Hematopoietic multipotent progenitor cell treated with erythropoietin and hydrocortisone succinate and interleukin-3 and kit ligand, for 15 days (in vitro differentiated cells): ENCODE data around the gene SYNPO2L.
A peak's percentile ranks its signal among the peaks of the same experiment; 100 is the strongest.
"Not testable (repeated sequence)": the region's sequence is repeated elsewhere in the genome, so short reads cannot be mapped to it uniquely, and the experiment has no call there.

ENCODE experiments used
- DNase-seq: peaks from one replicate; pipeline ENCODE4 v3.0.0-alpha.2; 2015; ENCODE audit warnings: low spot score

The SYNPO2L gene

DNA sequence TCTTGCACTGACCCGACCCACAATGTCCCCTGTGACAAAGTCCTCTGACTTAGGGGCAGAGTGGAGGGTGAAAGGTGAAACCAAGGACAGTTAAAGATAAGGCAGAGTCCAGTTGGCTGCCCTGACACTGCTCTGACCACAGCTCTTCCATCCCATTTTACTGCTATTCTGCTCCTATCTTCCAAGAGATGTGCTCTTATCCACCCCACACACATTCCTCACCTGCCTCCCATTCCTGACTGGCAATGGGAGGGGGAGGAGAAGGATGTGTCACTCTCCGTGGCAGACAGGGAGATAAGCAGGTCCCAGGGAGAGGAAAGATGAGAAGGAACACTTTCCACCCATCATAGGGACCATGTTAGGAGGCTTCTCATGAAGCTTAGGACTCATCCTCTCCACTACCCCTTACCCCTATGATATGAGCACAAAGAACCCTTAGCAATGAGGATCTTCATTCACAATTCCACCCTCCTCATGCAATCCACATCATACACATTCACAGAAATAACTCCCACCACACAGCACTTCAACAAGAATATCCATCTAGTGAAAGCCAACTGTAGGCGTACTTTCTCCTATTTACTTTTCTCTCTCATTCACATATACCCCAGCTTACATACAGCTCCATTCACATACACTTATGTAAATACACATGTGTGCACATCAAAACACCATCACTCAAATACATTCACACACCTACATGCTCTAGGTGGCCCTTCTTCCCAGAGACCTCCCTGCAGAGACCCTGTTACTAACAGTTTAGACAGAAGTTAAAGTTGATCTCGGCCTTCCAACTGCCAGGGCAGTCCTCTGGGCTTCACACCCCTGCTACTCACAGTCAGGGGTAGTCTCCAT lies 6.6 kb downstream of the SYNPO2L start:
- DNase-seq, result no peak

DNA sequence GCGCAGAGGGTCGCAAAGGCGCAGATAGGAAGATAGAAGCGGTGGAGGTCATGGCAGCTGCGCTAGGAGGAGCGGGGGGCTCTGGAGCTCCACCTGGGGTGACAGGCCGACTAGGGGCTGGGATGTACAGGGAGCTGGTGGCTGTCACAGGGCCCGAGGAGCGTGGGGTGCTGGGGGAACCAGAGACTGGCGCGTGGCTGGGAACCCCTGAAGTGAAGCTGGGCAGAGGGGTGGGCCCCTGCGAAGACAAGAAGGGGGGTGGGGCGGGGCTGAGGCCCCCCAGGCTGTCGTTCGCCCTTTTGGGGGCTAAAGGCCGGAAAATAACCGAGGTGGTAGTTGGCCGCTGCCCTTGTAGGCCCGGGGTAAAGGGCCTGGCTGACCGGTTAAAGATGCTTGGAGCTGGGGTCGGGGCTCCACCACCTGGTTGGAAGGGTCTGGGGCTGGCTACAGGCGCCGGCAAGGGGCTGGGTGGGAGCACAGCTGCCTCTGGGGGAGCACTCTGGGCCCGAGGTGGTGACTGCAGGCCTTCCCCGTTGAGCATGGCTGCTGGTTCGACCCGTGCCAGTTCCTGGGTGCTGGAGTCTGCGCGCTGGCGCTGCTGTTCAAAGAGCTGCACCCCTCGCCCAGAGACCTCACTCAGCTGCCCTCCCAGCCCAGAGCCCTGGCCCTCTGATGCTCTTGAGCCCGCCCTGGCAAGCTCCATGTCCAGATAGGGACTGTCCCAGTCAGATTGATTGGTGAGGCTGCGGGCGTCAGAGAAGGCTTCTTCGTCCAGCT lies 7.8 kb downstream of the SYNPO2L start:
- DNase-seq, result no peak

DNA sequence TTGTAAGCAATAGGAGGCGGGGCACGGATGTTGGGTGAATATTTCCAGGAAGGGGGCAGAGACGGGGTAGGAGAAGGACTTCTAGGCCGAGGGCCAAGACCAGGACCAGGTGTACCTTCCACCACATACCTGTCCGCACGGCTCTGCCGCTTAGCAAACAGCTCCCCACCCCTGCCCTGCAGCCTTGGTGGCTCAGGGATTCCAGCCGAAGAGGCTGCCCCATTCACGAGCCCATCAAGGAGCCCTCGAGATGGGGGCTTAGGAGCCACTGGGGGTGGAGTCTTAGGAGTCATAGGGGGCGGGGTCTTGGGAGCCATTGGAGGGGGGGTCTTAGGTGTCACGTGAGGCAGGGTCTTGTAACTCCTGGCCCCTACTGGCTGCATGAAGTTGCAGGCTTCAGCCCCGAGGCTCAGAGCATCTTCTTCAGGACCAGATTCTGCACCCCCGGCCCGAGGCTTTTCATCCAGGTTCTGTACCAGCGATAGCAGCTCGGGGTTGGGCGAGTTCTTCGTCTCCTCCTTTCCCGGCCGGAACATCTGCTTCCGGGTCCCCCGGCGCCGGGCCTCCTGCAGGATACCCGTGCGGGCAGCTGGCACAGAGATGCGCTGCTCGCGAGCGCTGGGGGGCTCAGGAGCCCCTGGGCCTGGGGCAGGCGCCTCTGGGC lies 8.5 kb downstream of the SYNPO2L start:
- no peak for DNase-seq

DNA sequence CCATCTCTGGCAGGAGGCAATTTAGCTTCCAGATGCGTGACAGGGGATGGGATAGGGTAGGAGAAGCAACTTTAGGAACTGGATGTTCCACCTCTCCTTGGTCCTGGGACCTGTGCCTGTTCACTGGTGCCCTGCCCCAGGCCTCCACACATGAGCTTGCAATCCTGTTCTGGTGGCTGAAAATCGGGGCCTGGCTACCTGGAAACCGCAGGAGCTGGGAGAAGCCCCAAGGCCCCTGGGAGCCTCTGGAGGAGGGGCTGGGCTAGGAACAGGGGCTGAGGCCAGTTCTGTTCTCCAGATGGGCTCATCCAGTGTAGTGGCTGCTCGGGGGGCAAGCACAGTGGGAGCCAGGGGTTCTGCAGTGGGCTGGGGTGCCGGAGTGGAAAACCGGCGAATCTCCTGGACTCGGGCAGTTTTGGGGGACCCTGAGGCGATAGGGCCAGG lies 9.2 kb downstream of the SYNPO2L start:
- DNase-seq, result no peak

DNA sequence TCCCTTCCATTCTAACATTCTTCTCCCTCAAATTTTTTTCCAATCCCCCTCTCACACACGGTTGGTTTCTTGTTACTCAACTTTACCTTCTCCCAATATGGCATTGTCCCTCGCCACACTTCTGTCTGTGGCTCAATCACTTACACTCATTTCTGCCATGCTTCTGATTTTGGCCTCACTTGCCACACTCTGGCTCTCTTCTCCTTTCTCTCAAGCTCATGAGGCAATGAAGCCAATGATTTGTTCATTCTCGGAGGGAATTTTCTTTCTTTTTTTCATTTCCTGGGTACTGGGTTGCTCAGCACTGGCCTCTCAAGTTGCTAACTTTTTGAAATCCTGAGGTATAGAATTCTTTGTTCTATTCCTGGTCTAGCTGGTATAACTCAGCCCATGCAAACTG lies 10.6 kb downstream of the SYNPO2L start:
- DNase-seq, result no peak

DNA sequence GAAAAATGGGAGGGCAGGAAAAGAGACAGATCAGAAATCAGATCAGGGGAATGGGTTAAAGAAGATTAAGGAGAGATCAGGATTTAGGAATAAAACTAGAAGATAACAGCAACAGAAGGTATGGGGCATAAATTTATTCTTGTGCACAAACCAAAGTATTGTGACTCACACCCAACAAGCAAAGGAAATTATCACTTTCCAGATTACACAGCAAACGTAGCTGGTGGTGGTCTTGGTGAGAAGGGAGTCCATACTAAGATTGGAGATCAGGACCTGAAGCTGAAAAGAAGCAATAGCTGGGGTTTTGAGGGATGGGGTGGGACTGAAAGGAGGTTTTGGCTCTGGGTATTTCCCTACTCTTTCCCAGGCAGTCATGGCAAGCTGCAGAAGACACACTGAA lies 11.1 kb downstream of the SYNPO2L start:
- no peak for DNase-seq

DNA sequence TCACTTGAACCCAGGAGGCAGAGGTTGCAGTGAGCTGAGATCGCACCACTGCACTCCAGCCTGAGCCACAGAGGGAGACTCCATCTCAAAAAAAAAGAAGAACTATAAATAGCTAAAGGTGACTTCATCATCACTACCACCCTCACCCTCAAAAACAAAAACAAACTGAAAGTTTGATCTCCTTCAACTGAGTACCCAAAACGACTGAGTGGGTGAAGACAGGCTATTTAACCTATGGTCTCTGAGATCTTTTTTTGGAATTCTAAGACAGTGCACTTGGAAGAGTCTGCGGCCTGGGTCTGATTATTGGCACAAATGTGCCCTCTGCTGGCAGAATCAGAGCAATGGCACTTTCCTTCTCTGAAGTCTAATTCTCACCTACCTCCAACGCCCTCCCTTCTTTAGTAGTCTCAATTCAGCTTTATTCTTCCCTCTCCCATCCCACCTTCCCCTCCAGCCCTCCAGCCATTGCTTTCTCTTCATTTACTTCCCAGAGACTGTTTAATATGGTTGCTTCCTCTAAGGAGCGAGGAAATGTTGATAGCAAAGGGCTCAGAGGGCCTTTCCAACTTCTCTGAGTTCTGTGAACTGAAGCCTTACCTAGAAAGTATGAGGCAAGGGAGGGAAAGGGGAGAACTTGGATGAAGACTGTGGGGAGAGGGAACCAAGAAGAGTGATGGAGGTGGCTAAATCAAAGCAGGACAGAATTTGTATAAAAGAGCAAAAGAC lies 11.7 kb downstream of the SYNPO2L start:
- DNase-seq, result peak; percentile 77

DNA sequence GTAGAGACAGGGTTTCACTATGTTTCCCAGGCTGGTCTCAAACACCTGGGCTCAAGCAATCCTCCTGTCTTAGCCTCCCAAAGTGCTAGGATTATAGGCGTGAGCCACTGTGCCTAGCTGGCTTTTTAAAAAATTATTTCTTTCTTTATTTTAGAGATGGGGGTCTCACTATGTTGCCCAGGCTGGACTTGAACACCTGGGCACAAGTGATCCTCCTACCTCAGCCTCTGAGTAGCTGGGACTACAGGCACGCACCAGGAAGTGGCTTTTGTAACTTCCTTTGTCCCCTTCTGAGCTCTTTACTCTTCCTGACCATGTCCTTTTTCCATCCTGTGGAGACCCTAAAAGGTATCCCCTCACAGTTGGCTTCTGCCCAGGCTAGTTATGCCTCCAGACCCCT lies 12.5 kb downstream of the SYNPO2L start:
- no peak for DNase-seq

DNA sequence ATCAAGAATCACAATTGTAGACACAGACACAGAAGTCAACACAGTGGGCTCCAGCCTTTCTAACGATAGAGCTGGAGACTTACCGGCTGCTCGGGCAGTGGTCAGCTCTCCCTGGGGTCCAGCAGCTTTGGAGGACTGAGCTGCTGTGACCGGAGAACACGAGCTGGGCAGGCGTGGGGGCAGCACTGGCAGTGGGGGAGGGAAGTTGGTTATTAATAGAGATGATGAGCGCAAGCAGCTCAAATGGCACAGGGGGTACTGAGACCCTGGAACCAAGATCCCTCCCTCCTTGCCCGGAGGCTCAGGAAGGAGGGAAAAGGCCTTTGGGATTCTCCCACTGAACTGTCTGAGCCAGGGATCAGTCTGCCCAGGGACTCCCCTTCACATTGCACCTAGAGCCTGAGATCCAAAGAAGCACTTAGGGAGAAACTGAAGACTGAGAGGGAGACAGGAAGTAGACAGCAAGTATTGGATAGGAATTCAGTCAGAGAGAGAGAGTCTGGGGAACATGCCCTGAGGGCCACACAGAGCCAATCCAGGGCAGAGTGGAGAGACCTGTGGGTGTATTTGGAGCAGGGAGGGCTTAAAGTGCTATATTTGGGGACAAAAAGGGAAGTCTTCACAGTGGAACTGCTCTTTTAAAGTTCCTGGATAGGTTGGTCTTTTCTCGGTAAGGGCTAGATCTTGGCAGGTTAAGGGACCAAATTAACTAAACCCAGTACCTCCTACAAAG lies 14.3 kb downstream of the SYNPO2L start, which contains the start of gene MYOZ1:
Gene MYOZ1, minus strand, starts transcription at position 147 of the 733 bp plus-strand sequence. CDS start 1,457 bp downstream, outside the sequence.
- DNase-seq, result no peak

DNA sequence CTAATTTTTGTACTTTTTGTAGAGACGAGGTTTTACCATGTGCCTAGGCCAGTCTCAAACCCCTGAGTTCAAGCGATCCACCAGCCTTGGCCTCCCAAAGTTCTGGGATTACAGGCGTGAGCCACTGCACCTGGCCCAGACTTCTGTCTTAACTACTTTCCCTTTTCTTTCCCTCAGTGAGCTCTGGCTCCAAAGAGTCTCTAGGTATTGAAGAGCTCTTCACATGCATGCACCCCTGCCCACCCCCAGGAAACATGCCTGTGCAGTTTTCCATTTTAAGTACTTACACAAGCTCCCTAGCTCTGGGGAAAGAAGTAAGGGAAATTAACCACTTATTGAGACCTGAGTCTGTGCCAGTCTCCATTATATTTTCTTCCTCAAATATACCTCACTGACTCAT lies 16.5 kb downstream of the SYNPO2L start:
- no peak for DNase-seq

DNA sequence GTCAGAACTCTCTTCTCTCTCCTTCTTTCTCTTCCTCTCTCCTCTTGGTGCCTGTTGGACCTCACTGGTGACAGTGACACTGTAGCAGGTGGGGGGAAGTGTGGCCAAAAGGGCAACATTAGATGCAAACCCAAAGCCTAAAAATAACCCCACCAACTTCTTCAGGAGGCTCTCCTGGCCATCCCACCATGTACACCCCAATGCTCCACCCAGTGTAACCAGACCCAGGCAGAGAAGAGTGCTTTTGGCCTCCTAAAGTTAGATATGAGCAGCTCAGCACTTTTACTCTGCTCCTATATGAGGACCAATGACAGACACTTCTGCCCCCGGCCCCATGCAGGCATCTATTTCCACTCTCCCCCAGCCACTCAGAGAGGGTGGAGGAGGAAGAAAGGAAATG lies 20.0 kb downstream of the SYNPO2L start:
- DNase-seq, result no peak

DNA sequence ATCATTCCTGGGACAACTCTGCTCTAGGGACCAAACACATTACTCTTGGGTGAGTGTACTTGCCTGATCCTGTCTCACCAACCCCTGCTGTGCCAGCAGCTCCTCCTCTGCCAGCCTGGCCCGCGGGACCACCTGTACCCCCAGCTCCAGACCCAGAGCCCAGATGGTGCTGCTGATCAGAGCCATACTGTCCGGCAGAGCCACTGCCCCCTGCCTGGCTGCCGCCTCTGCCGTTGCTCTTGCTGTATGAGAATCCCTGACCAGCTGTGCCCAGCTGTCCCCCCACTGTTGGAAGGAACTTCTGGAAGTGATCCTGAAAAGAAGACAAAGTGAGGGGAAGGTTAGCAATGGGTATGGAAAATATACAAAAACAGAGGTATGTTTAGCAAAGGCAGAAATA lies 21.4 kb downstream of the SYNPO2L start:
- no peak for DNase-seq

DNA sequence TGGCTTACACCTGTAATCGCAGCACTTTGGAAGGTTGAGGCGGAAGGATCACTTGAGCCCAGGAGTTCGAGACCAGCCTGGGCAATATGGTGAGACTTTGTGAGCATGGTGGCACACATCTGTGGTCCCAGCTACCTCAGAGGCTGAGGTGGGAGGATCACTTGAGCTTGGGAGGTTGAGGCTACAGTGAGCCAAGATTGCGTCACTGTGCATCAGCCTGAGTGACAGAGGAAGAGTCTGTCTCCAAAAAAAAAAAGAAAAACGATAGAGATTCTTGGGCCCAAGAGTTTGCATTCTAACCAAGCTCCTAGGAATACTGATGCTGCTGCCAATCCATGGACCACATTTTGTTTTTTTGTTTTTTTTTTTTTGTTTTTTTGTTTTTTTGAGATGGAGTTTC lies 26.7 kb downstream of the SYNPO2L start:
- no peak for DNase-seq

DNA sequence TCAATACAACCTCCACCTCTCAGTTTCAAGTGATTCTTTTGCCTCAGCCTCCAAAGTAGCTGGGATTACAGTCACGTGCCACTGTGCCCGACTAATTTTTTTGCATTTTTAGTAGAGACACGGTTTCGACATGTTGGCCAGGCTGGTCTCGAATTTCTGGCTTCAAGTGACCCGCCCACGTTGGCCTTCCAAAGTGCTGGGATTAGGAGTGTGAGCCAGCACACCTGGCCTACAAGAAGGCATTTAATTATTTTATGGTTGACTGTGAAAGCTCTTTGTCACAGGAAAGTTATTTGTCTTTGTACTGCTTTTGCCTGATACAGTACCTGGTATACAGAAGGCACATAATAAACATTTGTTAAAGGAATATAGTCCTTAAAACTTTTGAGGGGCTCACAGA lies 27.4 kb downstream of the SYNPO2L start:
- DNase-seq, result no peak

DNA sequence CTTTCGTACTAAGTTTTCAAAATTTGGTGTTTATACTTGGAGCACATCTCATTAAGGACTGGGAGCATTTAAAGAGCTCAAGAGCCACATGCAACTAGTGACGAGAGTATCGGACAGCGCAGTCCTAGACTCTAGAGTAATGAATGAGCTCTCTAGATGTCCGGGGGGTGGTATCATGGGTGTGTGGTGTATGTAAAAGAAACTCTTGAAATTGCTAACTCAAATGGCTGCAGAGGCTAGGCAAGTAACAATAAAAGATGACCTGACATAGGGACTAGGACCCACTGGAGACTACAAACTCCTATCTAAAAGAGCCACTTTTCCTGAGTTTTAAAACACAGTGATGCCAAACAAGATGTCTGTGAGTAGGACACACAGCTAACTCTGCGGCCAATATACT lies 28.5 kb downstream of the SYNPO2L start:
- DNase-seq, result no peak

DNA sequence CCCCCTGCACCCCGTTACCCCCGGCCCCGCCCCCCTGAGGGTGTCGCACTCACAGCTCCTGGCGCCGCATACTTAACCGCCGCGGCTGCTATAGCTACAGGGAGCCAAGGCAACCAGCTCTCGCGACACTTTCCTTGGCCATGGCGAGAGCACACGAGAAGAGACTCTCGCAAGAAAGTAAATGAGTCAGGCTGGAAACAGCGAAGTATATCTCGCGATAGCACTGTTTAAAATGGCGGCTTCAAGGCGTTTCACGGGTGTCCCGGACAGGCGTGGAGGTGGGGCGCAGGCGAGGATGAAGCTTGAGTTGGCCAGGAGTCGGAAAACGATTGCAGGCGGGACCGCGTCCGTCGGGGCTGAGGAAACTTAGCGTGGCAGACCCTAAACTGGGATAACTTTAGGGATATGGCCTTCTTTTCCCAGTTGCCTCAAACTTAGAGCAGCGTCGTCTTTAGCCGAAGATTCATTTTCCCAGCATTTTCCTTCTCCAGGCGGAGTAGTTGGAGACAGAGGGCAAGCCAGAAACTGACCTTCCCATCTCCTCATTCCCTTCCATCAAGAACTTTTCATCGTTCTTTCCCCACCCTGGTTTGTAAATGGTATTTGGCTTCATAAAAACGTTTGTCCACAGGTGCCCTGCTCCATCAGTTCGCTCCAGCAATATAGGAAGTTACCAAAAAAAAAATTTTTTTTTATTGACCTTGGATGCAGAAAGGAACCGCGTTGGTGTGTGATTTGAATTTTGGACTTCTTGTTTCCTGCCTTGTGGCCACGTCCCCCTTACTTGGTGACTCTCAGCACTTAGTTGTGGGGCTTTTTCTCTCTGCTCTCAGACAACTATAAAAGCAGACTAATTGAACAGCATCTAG lies 29.7 kb downstream of the SYNPO2L start:
- DNase-seq, result peak; percentile 98

DNA sequence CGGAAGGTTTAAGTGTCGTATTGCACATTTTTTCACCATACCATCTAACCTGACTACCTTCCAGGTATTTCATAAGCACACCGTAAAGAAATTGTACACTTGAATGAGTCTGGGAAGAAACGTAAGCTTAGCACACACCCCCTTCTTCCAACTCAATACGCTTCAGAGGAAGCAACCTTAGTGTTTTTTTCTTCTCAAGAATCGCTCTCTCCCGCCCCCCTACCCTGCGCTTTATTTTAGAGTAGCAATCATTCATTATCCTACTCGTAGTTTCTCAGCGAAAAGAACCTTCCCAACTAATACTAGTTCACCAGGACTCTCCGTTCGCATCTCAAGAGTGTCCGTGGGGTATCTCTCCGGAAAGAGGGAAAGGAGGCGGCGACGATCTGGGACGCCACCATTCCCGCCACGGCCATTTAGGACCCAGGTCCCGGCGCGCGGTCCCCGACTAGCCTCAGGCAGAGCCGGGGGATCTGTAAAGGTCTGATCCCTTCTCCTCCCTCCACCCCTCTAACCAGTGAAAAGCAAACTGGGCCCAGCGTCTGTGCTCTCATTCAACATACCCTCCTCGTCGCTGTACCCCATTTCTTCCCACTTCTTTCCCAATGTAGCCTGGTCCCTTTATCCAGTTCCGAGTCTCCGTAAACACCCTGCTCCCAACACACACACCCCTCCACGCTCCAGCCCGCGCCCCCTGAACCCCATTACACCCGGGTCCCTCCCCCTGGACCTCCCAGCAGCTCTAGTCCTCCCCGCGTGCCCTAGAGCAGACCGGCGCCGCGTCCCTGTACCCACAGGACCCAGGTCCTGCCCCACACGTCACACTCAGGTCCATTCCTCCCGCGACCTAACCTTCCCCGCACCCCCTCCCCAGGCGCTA lies 30.6 kb downstream of the SYNPO2L start:
- peak; percentile 22 for DNase-seq

DNA sequence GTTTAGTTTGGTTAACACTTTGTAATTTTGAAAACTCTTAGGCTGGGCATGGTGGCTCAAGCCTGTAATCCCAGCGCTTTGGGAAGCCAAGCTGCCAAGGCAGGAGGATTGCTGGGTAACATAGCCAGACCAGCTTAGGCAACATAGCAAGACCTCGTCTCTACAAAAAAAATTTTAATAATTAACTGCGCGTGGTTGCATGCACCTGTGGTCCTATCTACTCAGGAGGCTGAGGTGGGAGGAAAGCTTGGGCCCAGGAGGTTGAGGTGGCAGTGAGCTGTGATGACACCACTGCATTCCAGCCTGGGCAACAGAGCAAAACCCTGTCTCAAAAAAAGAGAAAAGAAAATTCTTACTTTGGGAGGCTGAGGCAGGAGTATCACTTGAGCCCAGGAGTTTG lies 32.8 kb downstream of the SYNPO2L start:
- no peak for DNase-seq

DNA sequence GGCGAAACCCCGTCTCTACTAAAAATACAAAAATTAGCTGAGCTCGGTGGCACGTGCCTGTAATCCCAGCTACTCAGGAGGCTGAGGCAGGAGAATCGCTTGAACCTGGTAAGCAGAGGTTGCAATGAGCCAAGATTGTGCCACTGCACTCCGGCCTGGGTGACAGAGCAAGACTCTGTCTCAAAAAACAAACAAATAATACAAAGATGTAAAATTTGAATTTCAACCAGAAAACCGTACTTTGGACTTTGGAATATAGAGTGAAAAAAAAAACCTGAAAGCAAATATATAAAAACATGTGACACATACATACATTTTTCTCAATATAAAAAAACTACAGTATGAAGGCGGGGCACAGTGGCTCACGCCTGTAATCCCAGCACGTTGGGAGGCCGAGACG lies 34.9 kb downstream of the SYNPO2L start:
- not testable (repeated sequence) for DNase-seq
